GM12873 (cell line): ENCODE data around the gene TUBAL3.

Experiments
- CTCF ChIP-seq: IDR thresholded peaks from 2 replicates; pipeline ENCODE4 v1.5.1; 2012; ENCODE audit warnings: low read depth, mild to moderate bottlenecking, moderate library complexity, low read length, control low read depth; ENCODE audit not compliant: insufficient read depth; ENCODE audit errors: missing control alignments

TUBAL3 gene

GRCh38 chr10:5404208-5405041, at the start of gene TUBAL3:
Gene TUBAL3 (minus strand): TSS chr10:5404828. CDS start chr10:5404792, 36 bp downstream.
- TF ChIP-seq CTCF, result no peak

- TF ChIP-seq CTCF, result no peak
Measured at GRCh38 chr10:5453749-5454489, 49.3 kb upstream of the TUBAL3 start.

- TF ChIP-seq CTCF, result no peak
Measured at GRCh38 chr10:5450605-5451384, 46.2 kb upstream of the TUBAL3 start.

GRCh38 chr10:5449823-5450222, 45.2 kb upstream of the TUBAL3 start:
- no peak for TF ChIP-seq CTCF

GRCh38 chr10:5449227-5449626, 44.6 kb upstream of the TUBAL3 start:
- no peak for TF ChIP-seq CTCF

GRCh38 chr10:5448333-5449001, 43.8 kb upstream of the TUBAL3 start:
- no peak for TF ChIP-seq CTCF
